ENCODE data around the gene LRP11.

LRP11 gene

GRCh38 chr6:149905911-149906371 is 41.8 kb upstream of the LRP11 start:
- no peak for TF ChIP-seq CTCF (conservative IDR thresholded peaks at IDR 0.05; ENCODE audit: low read depth, low read length)
- Histone ChIP-seq H4K20me1 (ENCODE audit: insufficient read depth) (no peaks in the 10 kb centered on the region), H3K9ac (no peak overlapping the region), H3K36me3 (ENCODE audit: insufficient read depth) (no peaks in the 10 kb centered on the region), H3K27me3 (ENCODE audit: insufficient read depth, low read depth) (peaks cover 22% of the 10 kb centered on the region; the same call in 1 of the 2 replicates), H3K79me2 (ENCODE audit: insufficient read depth, low read depth) (no peaks in the 10 kb centered on the region), H2AFZ (ENCODE audit: low read depth) (no peak overlapping the region), H3K4me3 (IDR thresholded peaks at IDR 0.05; ENCODE audit: insufficient read depth, low read depth, low read length) (no peak overlapping the region), H3K4me2 (no peak overlapping the region), H3K4me1 (ENCODE audit: low read depth, poor library complexity, severe bottlenecking) (no peaks in the 10 kb centered on the region), H3K27ac (no peak overlapping the region)

- Histone ChIP-seq H3K4me2 (no peak overlapping the region), H3K4me1 (ENCODE audit: low read depth, poor library complexity, severe bottlenecking) (no peaks in the 10 kb centered on the region), H3K27ac (no peak overlapping the region), H3K4me3 (IDR thresholded peaks at IDR 0.05; ENCODE audit: insufficient read depth, low read depth, low read length) (no peak overlapping the region), H3K79me2 (ENCODE audit: insufficient read depth, low read depth) (no peaks in the 10 kb centered on the region), H3K9ac (no peak overlapping the region), H3K36me3 (ENCODE audit: insufficient read depth) (no peaks in the 10 kb centered on the region), H4K20me1 (ENCODE audit: insufficient read depth) (no peaks in the 10 kb centered on the region), H3K27me3 (ENCODE audit: insufficient read depth, low read depth) (peaks cover 17% of the 10 kb centered on the region; the same call in 1 of the 2 replicates), H2AFZ (ENCODE audit: low read depth) (no peak overlapping the region)
- no peak for TF ChIP-seq CTCF (conservative IDR thresholded peaks at IDR 0.05; ENCODE audit: low read depth, low read length)
These were observed 41.3 kb upstream of the LRP11 start for GRCh38 chr6:149905371-149905910.

- no peaks in the 10 kb centered on the region for H3K79me2 ChIP-seq (ENCODE audit: insufficient read depth, low read depth)
- no peak overlapping the region for H3K27ac ChIP-seq
- no peak overlapping the region for H3K4me2 ChIP-seq
- H3K4me1 ChIP-seq (ENCODE audit: low read depth, poor library complexity, severe bottlenecking): no peaks in the 10 kb centered on the region
- H4K20me1 ChIP-seq (ENCODE audit: insufficient read depth): no peaks in the 10 kb centered on the region
- no peak overlapping the region for H3K9ac ChIP-seq
- no peak overlapping the region for H2AFZ ChIP-seq (ENCODE audit: low read depth)
- H3K27me3 ChIP-seq (ENCODE audit: insufficient read depth, low read depth): peaks cover 17% of the 10 kb centered on the region; the same call in 1 of the 2 replicates
- no peak overlapping the region for H3K4me3 ChIP-seq (IDR thresholded peaks at IDR 0.05; ENCODE audit: insufficient read depth, low read depth, low read length)
- H3K36me3 ChIP-seq (ENCODE audit: insufficient read depth): no peaks in the 10 kb centered on the region
- TF ChIP-seq CTCF (conservative IDR thresholded peaks at IDR 0.05; ENCODE audit: low read depth, low read length): no peak
These were observed 40.7 kb upstream of the LRP11 start for GRCh38 chr6:149904661-149905370.

- Histone ChIP-seq H2AFZ (ENCODE audit: low read depth) (no peak overlapping the region), H3K79me2 (ENCODE audit: insufficient read depth, low read depth) (no peaks in the 10 kb centered on the region), H3K27ac (no peak overlapping the region), H3K36me3 (ENCODE audit: insufficient read depth) (no peaks in the 10 kb centered on the region), H4K20me1 (ENCODE audit: insufficient read depth) (no peaks in the 10 kb centered on the region), H3K4me2 (no peak overlapping the region), H3K4me1 (ENCODE audit: low read depth, poor library complexity, severe bottlenecking) (no peaks in the 10 kb centered on the region), H3K9ac (no peak overlapping the region), H3K4me3 (IDR thresholded peaks at IDR 0.05; ENCODE audit: insufficient read depth, low read depth, low read length) (no peak overlapping the region), H3K27me3 (ENCODE audit: insufficient read depth, low read depth) (peaks cover 13% of the 10 kb centered on the region; the same call in 1 of the 2 replicates)
- no peak for TF ChIP-seq CTCF (conservative IDR thresholded peaks at IDR 0.05; ENCODE audit: low read depth, low read length)
These were observed 39.9 kb upstream of the LRP11 start for GRCh38 chr6:149903938-149904611.

Measured in KMS-11 (cell line).